ENCODE results near the gene EIF5AL1.

DNA sequence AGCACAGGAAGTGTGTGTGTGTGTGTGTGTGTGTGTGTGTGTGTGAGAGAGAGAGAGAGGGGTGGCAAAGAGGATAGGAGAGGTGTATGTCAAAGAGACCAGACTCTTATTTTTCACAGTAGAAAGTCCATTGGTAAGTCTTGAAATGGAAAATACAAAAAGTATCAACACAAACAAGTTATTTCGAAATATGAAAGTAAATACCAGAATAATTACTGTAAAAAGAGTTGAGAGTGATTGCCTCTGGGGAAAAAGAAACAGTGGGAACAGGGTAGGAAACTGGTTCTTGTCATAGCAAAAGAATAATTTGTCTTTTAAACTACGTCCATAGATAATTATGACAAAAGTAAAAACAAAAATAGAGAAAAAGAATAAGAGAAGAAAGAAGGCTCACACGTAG lies 29.0 kb upstream of the EIF5AL1 start:
- no peak for TF ChIP-seq POLR2AphosphoS5 (IDR thresholded peaks at IDR 0.05)
- no peak for TF ChIP-seq POLR2A (IDR thresholded peaks at IDR 0.05)
- TF ChIP-seq, protein P1, sequence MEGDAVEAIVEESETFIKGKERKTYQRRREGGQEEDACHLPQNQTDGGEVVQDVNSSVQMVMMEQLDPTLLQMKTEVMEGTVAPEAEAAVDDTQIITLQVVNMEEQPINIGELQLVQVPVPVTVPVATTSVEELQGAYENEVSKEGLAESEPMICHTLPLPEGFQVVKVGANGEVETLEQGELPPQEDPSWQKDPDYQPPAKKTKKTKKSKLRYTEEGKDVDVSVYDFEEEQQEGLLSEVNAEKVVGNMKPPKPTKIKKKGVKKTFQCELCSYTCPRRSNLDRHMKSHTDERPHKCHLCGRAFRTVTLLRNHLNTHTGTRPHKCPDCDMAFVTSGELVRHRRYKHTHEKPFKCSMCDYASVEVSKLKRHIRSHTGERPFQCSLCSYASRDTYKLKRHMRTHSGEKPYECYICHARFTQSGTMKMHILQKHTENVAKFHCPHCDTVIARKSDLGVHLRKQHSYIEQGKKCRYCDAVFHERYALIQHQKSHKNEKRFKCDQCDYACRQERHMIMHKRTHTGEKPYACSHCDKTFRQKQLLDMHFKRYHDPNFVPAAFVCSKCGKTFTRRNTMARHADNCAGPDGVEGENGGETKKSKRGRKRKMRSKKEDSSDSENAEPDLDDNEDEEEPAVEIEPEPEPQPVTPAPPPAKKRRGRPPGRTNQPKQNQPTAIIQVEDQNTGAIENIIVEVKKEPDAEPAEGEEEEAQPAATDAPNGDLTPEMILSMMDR (IDR thresholded peaks at IDR 0.05): no peak
- no peak for TF ChIP-seq EP300 (IDR thresholded peaks at IDR 0.05)

Measured in suprapubic skin (tissue), 4 donors.